Glutamatergic neuron (in vitro differentiated cells): ENCODE results near the gene ABO. TPM values are rescaled to one million over a fixed set of nuclear protein-coding genes. Genes with fewer than 3 reads are reported as not detected.
"Not testable (repeated sequence)": the region's sequence is repeated elsewhere in the genome, so short reads cannot be mapped to it uniquely, and the experiment has no call there.

Experiments
- DNase-seq: peaks from one replicate; pipeline ENCODE4 v3.0.0; 2022
- H3K27ac Mint-ChIP-seq: one replicate; pipeline ENCODE4 v1.8.0; 2020; ENCODE audit warnings: mild to moderate bottlenecking, mixed read lengths, inconsistent platforms; ENCODE audit not compliant: unreplicated experiment
- H3K27me3 Mint-ChIP-seq: one replicate; pipeline ENCODE4 v1.8.0; 2020; ENCODE audit warnings: mild to moderate bottlenecking, moderate library complexity, mixed read lengths, inconsistent platforms; ENCODE audit not compliant: unreplicated experiment
- H3K36me3 Mint-ChIP-seq: one replicate; pipeline ENCODE4 v1.8.0; 2020; ENCODE audit warnings: mild to moderate bottlenecking, mixed read lengths, inconsistent platforms; ENCODE audit not compliant: unreplicated experiment
- H3K4me1 Mint-ChIP-seq: one replicate; pipeline ENCODE4 v1.8.0; 2020; ENCODE audit warnings: mild to moderate bottlenecking, low read depth, mixed read lengths, inconsistent platforms; ENCODE audit not compliant: unreplicated experiment
- H3K4me3 Mint-ChIP-seq: one replicate; pipeline ENCODE4 v1.8.0; 2020; ENCODE audit warnings: mild to moderate bottlenecking, mixed read lengths, inconsistent platforms; ENCODE audit not compliant: unreplicated experiment
- H3K9me3 Mint-ChIP-seq: one replicate; pipeline ENCODE4 v1.8.0; 2020; ENCODE audit warnings: mild to moderate bottlenecking, moderate library complexity, mixed read lengths, inconsistent platforms; ENCODE audit not compliant: unreplicated experiment
- CTCF ChIP-seq: fragments of 200-600 bp; sonication (generic); IDR thresholded peaks from one replicate; pipeline ENCODE4 v1.5.0; 2021; ENCODE audit not compliant: partially characterized antibody, unreplicated experiment
- total RNA-seq: library from RNA; stranded (reverse); fragmentation: NEBNext Ultra II Directional; extraction: Animal tissue kit (Norgen Biotek cat#: 25700); gene quantifications from one replicate; pipeline ENCODE4 v1.2.1, GENCODE V29; 2021; ENCODE audit not compliant: unreplicated experiment

The ABO gene
- total RNA-seq, 1 donor from 2014 or later: not detected

DNA sequence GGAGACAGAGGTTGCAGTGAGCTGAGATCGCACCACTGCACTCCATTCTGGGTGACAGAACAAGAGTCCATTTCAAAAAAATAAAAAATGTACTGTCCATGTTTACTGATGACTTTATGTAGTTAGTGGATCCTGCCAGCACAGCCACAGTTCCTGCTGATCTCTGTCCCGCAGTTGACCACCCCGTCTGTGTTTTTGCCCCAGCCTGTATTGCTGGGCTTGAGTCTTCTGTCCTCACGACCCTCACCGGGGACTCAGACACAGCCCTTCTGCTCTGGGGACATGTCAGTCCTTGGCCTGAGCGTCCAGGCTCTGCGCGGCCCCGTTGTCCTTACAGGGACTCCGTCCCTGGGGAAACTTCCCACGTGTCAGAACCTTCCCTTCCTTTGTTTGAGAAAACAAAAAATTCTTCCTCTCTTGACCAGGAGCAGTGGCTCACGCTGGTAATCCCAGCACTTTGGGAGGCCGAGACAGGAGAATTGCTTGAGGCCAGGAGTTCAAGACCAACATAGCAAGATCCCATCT, 46.5 kb upstream of the ABO start:
- Mint-ChIP-seq H3K27ac (no peak overlapping the region), H3K9me3 (peaks cover 13% of the 10 kb centered on the region), H3K36me3 (peaks cover 13% of the 10 kb centered on the region), H3K27me3 (peaks cover 2% of the 10 kb centered on the region), H3K4me3 (no peak overlapping the region), H3K4me1 (no peaks in the 10 kb centered on the region)
- no peak for DNase-seq
- TF ChIP-seq CTCF: no peak

- Mint-ChIP-seq H3K36me3 (peaks cover 13% of the 10 kb centered on the region), H3K27me3 (peaks cover 5% of the 10 kb centered on the region), H3K9me3 (peaks cover 13% of the 10 kb centered on the region), H3K4me1 (no peaks in the 10 kb centered on the region), H3K27ac (no peak overlapping the region), H3K4me3 (no peak overlapping the region)
- TF ChIP-seq CTCF: no peak
- DNase-seq: no peak
These were observed 45.5 kb upstream of the ABO start for GRCh38 chr9:133320421-133320881.

DNA sequence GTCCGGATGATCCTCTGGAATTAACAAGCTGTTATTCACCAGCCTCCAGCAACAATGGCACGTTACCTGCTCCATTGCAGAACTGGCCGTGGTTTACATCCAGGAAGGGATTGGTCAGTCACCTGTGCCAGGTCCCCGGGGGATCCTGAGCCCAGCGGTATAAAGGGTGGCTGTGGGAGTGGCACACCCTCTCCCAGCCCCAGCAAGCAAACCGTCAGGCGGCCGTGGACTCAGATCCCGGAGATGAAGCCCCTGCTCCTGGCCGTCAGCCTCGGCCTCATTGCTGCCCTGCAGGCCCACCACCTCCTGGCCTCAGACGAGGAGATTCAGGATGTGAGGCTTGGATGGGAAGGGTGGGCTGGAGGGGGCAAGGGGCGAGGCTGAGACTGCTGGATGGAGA, 42.5 kb upstream of the ABO start:
- not testable (repeated sequence) for H3K4me1 Mint-ChIP-seq, DNase-seq, H3K9me3 Mint-ChIP-seq, H3K36me3 Mint-ChIP-seq, H3K27me3 Mint-ChIP-seq, H3K27ac Mint-ChIP-seq, H3K4me3 Mint-ChIP-seq

DNA sequence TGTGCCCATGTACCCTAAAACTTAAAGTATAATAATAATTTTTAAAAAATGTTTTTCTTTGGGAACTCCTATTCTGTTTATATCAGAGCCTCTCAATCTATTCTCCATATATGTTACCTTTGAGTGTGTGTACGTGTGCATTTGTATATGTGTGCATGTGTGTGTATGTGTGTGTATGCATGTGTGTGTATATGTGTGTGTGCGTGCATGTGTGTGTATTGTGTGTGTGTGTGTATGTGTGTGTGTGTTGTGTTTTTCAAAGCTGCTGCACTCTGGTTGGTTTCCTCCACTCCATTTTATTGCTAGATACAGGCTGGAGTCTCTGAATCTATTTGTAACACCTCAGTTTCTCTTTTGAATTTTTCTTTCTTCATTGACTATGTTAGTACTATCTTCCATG, 41.0 kb upstream of the ABO start:
- H3K9me3 Mint-ChIP-seq: peaks cover 4% of the 10 kb centered on the region
- peaks cover 5% of the 10 kb centered on the region for H3K27me3 Mint-ChIP-seq

GRCh38 chr9:133309608-133310007, 34.6 kb upstream of the ABO start:
- H3K27me3 Mint-ChIP-seq: peaks cover 3% of the 10 kb centered on the region
- peaks cover 12% of the 10 kb centered on the region for H3K4me1 Mint-ChIP-seq
- peaks cover 18% of the 10 kb centered on the region for H3K36me3 Mint-ChIP-seq
- no peak overlapping the region for H3K27ac Mint-ChIP-seq
- peaks cover 9% of the 10 kb centered on the region for H3K9me3 Mint-ChIP-seq
- TF ChIP-seq CTCF: no peak
- no peak overlapping the region for H3K4me3 Mint-ChIP-seq
- DNase-seq: no peak

More for the DNA sequence above, 41.0 kb upstream of the ABO start:
- Mint-ChIP-seq H3K36me3 (no peaks in the 10 kb centered on the region), H3K4me3 (no peak overlapping the region), H3K4me1 (no peaks in the 10 kb centered on the region), H3K27ac (no peak overlapping the region)
- TF ChIP-seq CTCF: no peak
- DNase-seq: no peak

GRCh38 chr9:133307301-133307700, 32.3 kb upstream of the ABO start:
- DNase-seq: no peak
- Mint-ChIP-seq H3K4me1 (peaks cover 14% of the 10 kb centered on the region), H3K4me3 (no peak overlapping the region), H3K9me3 (peaks cover 9% of the 10 kb centered on the region), H3K27me3 (peaks cover 3% of the 10 kb centered on the region), H3K36me3 (peaks cover 20% of the 10 kb centered on the region), H3K27ac (no peak overlapping the region)
- no peak for TF ChIP-seq CTCF
